Breast epithelium (tissue), 4 donors: ENCODE results near the gene LMAN2. TPM values are rescaled to one million over a fixed set of nuclear protein-coding genes. Genes with fewer than 3 reads are reported as not detected.

Experiments used
- DNase-seq, 2 donors: peaks; one replicate each; pipeline ENCODE4 v3.0.0-alpha.2; 2019; ENCODE audit warnings: low spot score in 2 of 2
- H3K27ac ChIP-seq, 2 donors: fragments of 200-600 bp; sonication (generic) in 1 of 2; one replicate each; pipeline ENCODE4 v1.5.1; 2016 to 2019; ENCODE audit warnings: mild to moderate bottlenecking in 1 of 2
- H3K27me3 ChIP-seq, 2 donors: fragments of 200-600 bp; sonication (generic) in 1 of 2; one replicate each; pipeline versions ENCODE4 v1.5.1 to v1.6.0; 2017 to 2019; ENCODE audit warnings: control low read depth in 1 of 2, mild to moderate bottlenecking in 1 of 2
- H3K36me3 ChIP-seq: fragments of 200-600 bp; one replicate; pipeline ENCODE4 v1.5.1; 2019
- H3K4me1 ChIP-seq, 2 donors: fragments of 200-600 bp; sonication (generic); one replicate each; pipeline ENCODE4 v1.5.1; 2016 to 2019; ENCODE audit warnings: control low read depth in 1 of 2
- H3K4me3 ChIP-seq, 3 donors: fragments of 200-600 bp; sonication (generic); 1 replicate in 2 of 3; 2 replicates in 1 of 3; pipeline ENCODE4 v1.5.1; 2016 to 2019; ENCODE audit warnings: mild to moderate bottlenecking in 3 of 3, moderate library complexity in 2 of 3
- H3K9me3 ChIP-seq, 2 donors: fragments of 200-600 bp; sonication (generic) in 1 of 2; one replicate each; pipeline ENCODE4 v1.5.1; 2016 to 2019; ENCODE audit warnings: control low read depth in 1 of 2
- POLR2A ChIP-seq: fragments of 450-650 bp; IDR thresholded peaks from one replicate; pipeline ENCODE4 v1.6.1; 2016; ENCODE audit warnings: antibody characterized with exemption, mild to moderate bottlenecking, moderate library complexity
- POLR2AphosphoS5 ChIP-seq, 3 donors: sonication (generic); formaldehyde crosslinking; IDR thresholded peaks; one replicate each; pipeline ENCODE4 v1.6.1; 2017; ENCODE audit warnings: antibody characterized with exemption in 3 of 3
- intact Hi-C: fragments of 100-400 bp; cut with DNase I; formaldehyde crosslinking; loops from one replicate; pipeline ENCODE4 v1.15.1; 2023; ENCODE audit warnings: low total_unique reads
- total RNA-seq, 3 donors: library from RNA; depleted of rRNA; stranded (reverse); fragments of >200 nt; gene quantifications; one replicate each; pipeline ENCODE4 v1.1.0, GENCODE V29; 2016
- TF ChIP-seq, protein P1 (sequence below), 3 donors: fragments of 450-650 bp; IDR thresholded peaks; one replicate each; pipeline ENCODE4 v1.5.1; 2016 to 2017; ENCODE audit warnings: antibody characterized with exemption in 3 of 3, mild to moderate bottlenecking in 3 of 3, moderate library complexity in 3 of 3

Gene LMAN2
- total RNA-seq, 3 donors from 2014 or later = 139 to 188 (median 170) TPM

DNA sequence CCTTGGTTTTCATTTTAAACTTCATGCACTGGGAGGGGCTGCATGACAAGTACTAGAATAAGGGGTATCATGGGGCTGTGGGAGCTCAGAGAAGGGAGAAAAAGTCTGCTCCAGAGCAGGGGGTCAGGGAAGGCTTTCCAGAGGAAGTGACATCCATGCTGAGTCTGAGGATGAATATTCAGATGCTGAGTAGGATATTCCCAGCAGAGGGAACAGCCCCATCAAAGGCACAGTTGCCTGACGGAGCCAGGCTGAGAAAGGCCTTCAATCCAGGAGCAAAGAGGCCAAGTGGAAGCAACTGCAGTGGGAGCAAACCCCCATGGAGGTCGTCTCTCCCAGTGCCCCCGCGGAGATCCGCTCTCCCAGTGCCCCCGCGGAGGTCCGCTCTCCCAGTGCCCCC is 44.6 kb upstream of the LMAN2 start:
- H3K27me3 ChIP-seq = peaks cover 9 to 12% of the 10 kb centered on the region in 2 donors
- H3K4me3 ChIP-seq = no peak overlapping the region
- no peaks in the 10 kb centered on the region for H3K36me3 ChIP-seq
- no peaks in the 10 kb centered on the region for H3K9me3 ChIP-seq
- peaks cover 0 to 9% of the 10 kb centered on the region in 2 donors for H3K4me1 ChIP-seq
- no peak overlapping the region for H3K27ac ChIP-seq
- TF ChIP-seq, protein P1, sequence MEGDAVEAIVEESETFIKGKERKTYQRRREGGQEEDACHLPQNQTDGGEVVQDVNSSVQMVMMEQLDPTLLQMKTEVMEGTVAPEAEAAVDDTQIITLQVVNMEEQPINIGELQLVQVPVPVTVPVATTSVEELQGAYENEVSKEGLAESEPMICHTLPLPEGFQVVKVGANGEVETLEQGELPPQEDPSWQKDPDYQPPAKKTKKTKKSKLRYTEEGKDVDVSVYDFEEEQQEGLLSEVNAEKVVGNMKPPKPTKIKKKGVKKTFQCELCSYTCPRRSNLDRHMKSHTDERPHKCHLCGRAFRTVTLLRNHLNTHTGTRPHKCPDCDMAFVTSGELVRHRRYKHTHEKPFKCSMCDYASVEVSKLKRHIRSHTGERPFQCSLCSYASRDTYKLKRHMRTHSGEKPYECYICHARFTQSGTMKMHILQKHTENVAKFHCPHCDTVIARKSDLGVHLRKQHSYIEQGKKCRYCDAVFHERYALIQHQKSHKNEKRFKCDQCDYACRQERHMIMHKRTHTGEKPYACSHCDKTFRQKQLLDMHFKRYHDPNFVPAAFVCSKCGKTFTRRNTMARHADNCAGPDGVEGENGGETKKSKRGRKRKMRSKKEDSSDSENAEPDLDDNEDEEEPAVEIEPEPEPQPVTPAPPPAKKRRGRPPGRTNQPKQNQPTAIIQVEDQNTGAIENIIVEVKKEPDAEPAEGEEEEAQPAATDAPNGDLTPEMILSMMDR (IDR thresholded peaks at IDR 0.05) = no peak
- TF ChIP-seq POLR2AphosphoS5 (IDR thresholded peaks at IDR 0.05) = no peak
- TF ChIP-seq POLR2A = no peak
- DNase-seq = no peak
- intact Hi-C loops = loop anchor here (5.0 kb wide), 1 partner anchor 56 kb away; no protein-coding TSS in a partner anchor

DNA sequence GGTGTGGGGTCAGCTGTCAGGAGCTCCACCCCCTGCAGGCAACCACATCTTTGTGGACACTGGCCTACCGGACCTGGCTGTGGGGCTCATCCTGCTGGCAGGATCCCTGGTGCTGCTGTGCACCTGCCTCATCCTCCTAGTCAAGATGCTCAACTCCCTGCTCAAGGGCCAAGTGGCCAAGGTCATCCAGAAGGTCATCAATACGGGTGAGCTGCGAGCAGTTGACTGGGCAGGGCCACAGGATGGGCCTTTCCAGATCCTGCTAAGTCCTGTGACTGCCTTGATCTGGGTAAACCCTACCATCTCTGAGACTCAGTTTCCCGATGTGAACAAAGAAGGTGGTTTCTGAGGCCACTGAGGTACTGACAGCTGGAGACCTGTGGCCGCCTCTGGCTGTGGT is 42.5 kb upstream of the LMAN2 start:
- DNase-seq = no peak
- H3K9me3 ChIP-seq = no peaks in the 10 kb centered on the region
- intact Hi-C loops = no loop called here
- no peak overlapping the region for H3K4me3 ChIP-seq
- H3K36me3 ChIP-seq = no peaks in the 10 kb centered on the region
- no peak for TF ChIP-seq POLR2A
- TF ChIP-seq, protein P1 (IDR thresholded peaks at IDR 0.05) = no peak
- TF ChIP-seq POLR2AphosphoS5 (IDR thresholded peaks at IDR 0.05) = no peak
- H3K27me3 ChIP-seq = no peaks in the 10 kb centered on the region
- H3K4me1 ChIP-seq = no peaks in the 10 kb centered on the region
- no peak overlapping the region for H3K27ac ChIP-seq

DNA sequence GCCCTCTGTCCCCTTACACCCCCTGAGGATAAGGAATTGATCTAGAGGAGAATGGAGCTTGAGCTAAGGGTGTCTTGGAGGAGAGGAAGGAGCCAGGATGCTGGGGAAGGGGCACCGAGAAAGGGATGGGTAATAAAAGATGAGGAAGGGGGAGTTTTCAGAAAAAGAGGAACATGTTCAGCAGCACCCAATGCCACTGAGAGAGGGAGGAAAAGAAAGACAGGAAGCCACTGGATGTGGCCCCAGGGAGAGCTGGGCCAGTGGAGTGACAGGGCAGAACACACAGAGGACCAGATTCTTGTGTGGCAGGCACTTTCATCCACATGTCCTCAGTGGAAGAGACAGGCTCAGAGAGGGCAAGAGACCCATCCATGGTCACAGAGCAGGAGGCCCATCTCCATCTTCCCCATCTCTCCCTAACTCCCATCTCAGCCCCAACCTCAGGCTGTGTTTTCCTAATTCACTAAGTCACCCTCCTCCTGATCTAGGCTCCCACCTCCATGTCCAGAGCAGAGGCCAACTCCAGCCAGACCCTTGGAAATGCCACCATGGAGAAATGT is 41.8 kb upstream of the LMAN2 start:
- DNase-seq = no peak
- Histone ChIP-seq H3K4me3 (no peak overlapping the region), H3K27me3 (no peaks in the 10 kb centered on the region), H3K27ac (no peak overlapping the region), H3K9me3 (no peaks in the 10 kb centered on the region), H3K4me1 (no peaks in the 10 kb centered on the region), H3K36me3 (no peaks in the 10 kb centered on the region)
- no peak for TF ChIP-seq POLR2A
- TF ChIP-seq POLR2AphosphoS5 (IDR thresholded peaks at IDR 0.05) = no peak
- TF ChIP-seq, protein P1 (IDR thresholded peaks at IDR 0.05) = no peak
- intact Hi-C loops = no loop called here

DNA sequence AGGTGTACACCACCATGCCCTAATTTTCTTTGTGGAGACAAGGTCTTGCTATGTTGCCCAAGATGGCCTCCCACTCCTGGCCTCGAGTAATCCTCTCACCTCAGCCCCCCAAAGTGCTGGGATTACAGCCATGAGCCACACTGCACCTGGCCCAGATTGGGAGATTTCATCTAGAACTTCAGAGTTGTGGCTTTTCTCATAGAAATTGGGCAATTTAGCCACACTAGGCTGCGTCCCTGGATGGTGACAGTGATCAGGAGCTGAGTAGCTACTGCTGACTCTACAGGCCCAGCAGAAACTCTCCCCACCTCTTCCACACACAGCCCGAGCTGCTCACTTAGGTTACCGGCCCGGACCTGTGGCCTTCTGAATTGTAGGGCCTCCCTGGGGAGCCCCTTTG is 41.3 kb upstream of the LMAN2 start:
- no peaks in the 10 kb centered on the region for H3K9me3 ChIP-seq
- H3K36me3 ChIP-seq = no peaks in the 10 kb centered on the region
- H3K27me3 ChIP-seq = no peaks in the 10 kb centered on the region
- TF ChIP-seq POLR2AphosphoS5 (IDR thresholded peaks at IDR 0.05) = no peak
- TF ChIP-seq, protein P1 (IDR thresholded peaks at IDR 0.05) = no peak
- TF ChIP-seq POLR2A = no peak
- DNase-seq = no peak
- no peak overlapping the region for H3K27ac ChIP-seq
- intact Hi-C loops = no loop called here
- H3K4me1 ChIP-seq = no peaks in the 10 kb centered on the region
- no peak overlapping the region for H3K4me3 ChIP-seq

DNA sequence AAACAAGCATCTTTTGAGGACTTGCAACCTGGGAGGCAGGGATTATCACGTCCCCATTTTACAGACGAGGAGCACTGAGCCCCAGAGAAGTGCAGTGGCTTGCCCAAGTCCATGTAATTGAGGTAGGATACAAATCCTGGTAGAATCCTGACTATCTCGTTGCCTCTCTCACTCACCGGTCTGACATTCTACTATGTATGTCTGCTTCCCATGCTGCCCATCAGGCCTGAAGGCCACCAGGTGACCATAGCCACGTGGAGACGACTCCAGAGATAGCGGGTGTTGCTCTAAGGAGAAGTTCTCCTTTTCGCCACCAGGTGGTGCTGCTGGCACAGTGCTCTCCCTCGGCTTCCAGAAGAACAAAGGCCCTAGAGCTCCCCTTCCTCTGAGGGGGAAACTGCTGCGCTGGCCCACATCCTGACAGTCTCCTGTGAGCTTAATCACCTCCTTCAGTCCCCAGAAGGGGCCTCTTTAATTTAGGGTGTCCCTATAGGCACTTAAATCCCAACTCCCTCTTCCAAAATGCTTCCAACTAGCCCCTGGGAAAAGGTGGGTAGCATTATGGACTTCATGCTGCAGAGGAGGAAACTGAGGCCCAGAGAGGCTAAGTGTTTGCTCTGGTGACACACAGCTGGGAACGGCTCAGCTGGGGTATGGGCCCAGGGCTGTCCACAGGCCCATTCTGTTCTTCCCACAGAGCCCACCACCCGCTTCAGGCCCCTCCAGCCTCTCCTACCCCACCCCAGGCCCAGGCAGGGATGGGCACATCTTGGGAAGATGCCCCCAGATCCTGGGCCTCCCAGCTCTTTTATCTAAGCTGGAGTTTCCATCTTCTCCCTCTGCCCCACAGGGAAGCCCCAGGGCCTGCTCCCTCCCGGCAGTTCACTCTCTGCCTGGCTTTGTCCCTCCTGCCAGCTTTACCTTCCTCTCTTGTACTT is 39.2 kb upstream of the LMAN2 start:
- H3K4me3 ChIP-seq = no peak overlapping the region
- H3K27me3 ChIP-seq = no peaks in the 10 kb centered on the region
- H3K27ac ChIP-seq = peak overlapping the region; percentile 46 to 62
- no peaks in the 10 kb centered on the region for H3K36me3 ChIP-seq
- intact Hi-C loops = no loop called here
- DNase-seq = peak; percentile 69 to 84
- H3K9me3 ChIP-seq = no peaks in the 10 kb centered on the region
- H3K4me1 ChIP-seq = no peaks in the 10 kb centered on the region
- TF ChIP-seq POLR2A (no peak), POLR2AphosphoS5 (IDR thresholded peaks at IDR 0.05) (peak in 1 of 3 donors; percentile 22)
- TF ChIP-seq, protein P1 (IDR thresholded peaks at IDR 0.05) = peak; percentile 94 to 97 (median 97)
